ENCODE results near the gene ARHGAP40. TPM values are rescaled to one million over a fixed set of nuclear protein-coding genes. Genes with fewer than 3 reads are reported as not detected.

ARHGAP40 gene
- total RNA-seq, 4 donors from 2014 or later = 0.21 to 1.2 TPM; not detected in 2

- no peak for DNase-seq
- H3K27me3 ChIP-seq = peaks cover 0 to 21% of the 10 kb centered on the region in 2 donors
Measured at GRCh38 chr20:38674092-38674764, 72.6 kb downstream of the ARHGAP40 start.

GRCh38 chr20:38674765-38675133, 73.1 kb downstream of the ARHGAP40 start:
- peaks cover 0 to 3% of the 10 kb centered on the region in 2 donors for H3K4me1 ChIP-seq
- peaks cover 0 to 21% of the 10 kb centered on the region in 2 donors for H3K27me3 ChIP-seq
- H3K9me3 ChIP-seq = no peaks in the 10 kb centered on the region
- TF ChIP-seq, protein P1, sequence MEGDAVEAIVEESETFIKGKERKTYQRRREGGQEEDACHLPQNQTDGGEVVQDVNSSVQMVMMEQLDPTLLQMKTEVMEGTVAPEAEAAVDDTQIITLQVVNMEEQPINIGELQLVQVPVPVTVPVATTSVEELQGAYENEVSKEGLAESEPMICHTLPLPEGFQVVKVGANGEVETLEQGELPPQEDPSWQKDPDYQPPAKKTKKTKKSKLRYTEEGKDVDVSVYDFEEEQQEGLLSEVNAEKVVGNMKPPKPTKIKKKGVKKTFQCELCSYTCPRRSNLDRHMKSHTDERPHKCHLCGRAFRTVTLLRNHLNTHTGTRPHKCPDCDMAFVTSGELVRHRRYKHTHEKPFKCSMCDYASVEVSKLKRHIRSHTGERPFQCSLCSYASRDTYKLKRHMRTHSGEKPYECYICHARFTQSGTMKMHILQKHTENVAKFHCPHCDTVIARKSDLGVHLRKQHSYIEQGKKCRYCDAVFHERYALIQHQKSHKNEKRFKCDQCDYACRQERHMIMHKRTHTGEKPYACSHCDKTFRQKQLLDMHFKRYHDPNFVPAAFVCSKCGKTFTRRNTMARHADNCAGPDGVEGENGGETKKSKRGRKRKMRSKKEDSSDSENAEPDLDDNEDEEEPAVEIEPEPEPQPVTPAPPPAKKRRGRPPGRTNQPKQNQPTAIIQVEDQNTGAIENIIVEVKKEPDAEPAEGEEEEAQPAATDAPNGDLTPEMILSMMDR (IDR thresholded peaks at IDR 0.05) = no peak
- no peak for TF ChIP-seq POLR2A (IDR thresholded peaks at IDR 0.05)
- H3K27ac ChIP-seq = no peak overlapping the region
- DNase-seq = no peak
- no peak overlapping the region for H3K4me3 ChIP-seq
- no peaks in the 10 kb centered on the region for H3K36me3 ChIP-seq
- intact Hi-C loops (cut with DNase I; ENCODE audit: low total_unique reads) = no loop called here

More at GRCh38 chr20:38674092-38674764, 72.6 kb downstream of the ARHGAP40 start:
- intact Hi-C loops (cut with DNase I; ENCODE audit: low total_unique reads) = no loop called here
- Histone ChIP-seq H3K4me3 (peak overlapping the region; percentile 12 to 20), H3K36me3 (no peaks in the 10 kb centered on the region), H3K4me1 (peaks cover 0 to 3% of the 10 kb centered on the region in 2 donors), H3K9me3 (no peaks in the 10 kb centered on the region), H3K27ac (no peak overlapping the region)
- no peak for TF ChIP-seq POLR2A (IDR thresholded peaks at IDR 0.05)
- TF ChIP-seq, protein P1 (IDR thresholded peaks at IDR 0.05) = no peak

DNA sequence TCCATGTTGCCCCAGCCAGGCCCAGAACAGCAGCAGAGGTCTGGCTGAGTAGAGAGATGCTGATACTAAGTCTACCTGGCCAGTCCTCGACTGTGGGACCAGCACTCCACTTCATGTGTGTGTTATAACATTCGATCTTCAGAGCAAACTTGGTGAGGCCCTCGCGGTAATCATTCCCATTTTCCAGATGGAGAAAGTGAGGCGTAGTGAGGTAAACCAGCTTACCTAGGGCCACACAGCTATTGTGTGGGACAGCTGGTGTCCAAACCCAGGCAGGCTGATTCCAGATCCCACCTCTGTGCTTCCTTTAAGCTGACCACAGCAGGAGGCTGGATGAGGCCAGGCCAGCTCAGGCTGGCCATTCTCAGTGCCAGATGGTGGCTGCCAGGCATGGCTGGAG, 75.0 kb downstream of the ARHGAP40 start:
- no peak overlapping the region for H3K27ac ChIP-seq
- TF ChIP-seq, protein P1 (IDR thresholded peaks at IDR 0.05) = no peak
- TF ChIP-seq POLR2A (IDR thresholded peaks at IDR 0.05) = no peak
- peaks cover 0 to 21% of the 10 kb centered on the region in 2 donors for H3K27me3 ChIP-seq
- intact Hi-C loops (cut with DNase I; ENCODE audit: low total_unique reads) = no loop called here
- H3K4me1 ChIP-seq = peaks cover 0 to 3% of the 10 kb centered on the region in 2 donors
- H3K36me3 ChIP-seq = no peaks in the 10 kb centered on the region
- no peaks in the 10 kb centered on the region for H3K9me3 ChIP-seq
- no peak for DNase-seq
- no peak overlapping the region for H3K4me3 ChIP-seq

- no peaks in the 10 kb centered on the region for H3K27me3 ChIP-seq
- DNase-seq = no peak
- H3K4me1 ChIP-seq = no peaks in the 10 kb centered on the region
- no peaks in the 10 kb centered on the region for H3K36me3 ChIP-seq
- no peak for TF ChIP-seq POLR2A (IDR thresholded peaks at IDR 0.05)
- TF ChIP-seq, protein P1 (IDR thresholded peaks at IDR 0.05) = no peak
- no peaks in the 10 kb centered on the region for H3K9me3 ChIP-seq
- no peak overlapping the region for H3K4me3 ChIP-seq
- intact Hi-C loops (cut with DNase I; ENCODE audit: low total_unique reads) = no loop called here
- H3K27ac ChIP-seq = no peak overlapping the region
Measured at GRCh38 chr20:38680500-38681306, 79.1 kb downstream of the ARHGAP40 start.

- intact Hi-C loops (cut with DNase I; ENCODE audit: low total_unique reads) = no loop called here
- TF ChIP-seq, protein P1 (IDR thresholded peaks at IDR 0.05) = no peak
- TF ChIP-seq POLR2A (IDR thresholded peaks at IDR 0.05) = no peak
- no peak for DNase-seq
- H3K36me3 ChIP-seq = no peaks in the 10 kb centered on the region
- no peaks in the 10 kb centered on the region for H3K9me3 ChIP-seq
- no peak overlapping the region for H3K27ac ChIP-seq
- no peaks in the 10 kb centered on the region for H3K4me1 ChIP-seq
- H3K4me3 ChIP-seq = no peak overlapping the region
- no peaks in the 10 kb centered on the region for H3K27me3 ChIP-seq
Measured at GRCh38 chr20:38685271-38685670, 83.7 kb downstream of the ARHGAP40 start.

All from uterus (tissue), 4 donors.